Hippocampal formation (tissue), 2 donors: Measurements from ENCODE around the gene FAM20C.

Experiments
- DNase-seq, 2 donors: peaks; one replicate each; lab custom pipeline; 2025; lab: John Stamatoyannopoulos, UW

FAM20C gene

GRCh38 chr7:226281-226895, 34.0 kb downstream of the FAM20C start:
- DNase-seq, result no peak

DNA sequence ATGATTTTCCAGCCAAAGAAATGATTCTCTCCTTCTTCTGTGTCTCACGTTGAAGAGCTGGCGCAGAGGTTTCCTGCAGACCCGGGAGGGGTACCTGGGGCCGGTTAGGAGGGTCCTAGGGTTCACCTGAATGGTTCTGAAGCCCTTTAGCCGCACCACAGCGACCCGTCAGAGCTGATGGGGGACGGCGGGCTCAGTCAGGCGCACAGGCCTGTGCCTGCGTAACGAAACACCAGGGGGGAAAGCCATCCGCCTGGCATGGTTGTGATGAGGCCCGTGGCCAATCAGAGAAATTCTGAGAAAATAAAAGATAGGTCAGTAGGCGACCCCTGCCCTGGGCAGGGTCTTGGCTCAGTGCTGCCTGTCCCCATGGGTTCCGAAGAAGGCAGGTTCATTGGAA, 35.6 kb downstream of the FAM20C start:
- no peak for DNase-seq

DNA sequence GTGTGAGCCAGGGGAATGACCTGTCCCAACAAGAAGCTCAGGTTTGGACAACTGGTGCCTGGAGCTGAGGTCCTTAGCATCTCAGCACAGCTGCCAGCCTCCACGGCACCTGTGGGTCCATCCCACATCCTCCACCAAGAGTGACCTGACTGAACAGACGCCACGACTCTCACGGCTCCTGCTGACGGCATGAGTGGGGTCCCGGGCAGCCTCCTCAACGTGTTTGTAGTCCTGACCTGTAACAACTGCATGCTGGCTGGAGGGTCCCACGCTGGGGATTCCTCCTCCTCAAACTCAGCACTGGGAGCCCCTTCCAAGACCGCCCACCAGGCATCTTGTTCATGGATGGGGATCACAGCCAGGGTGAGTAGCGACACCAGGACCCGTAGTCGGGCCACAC, 36.2 kb downstream of the FAM20C start:
- no peak for DNase-seq

DNA sequence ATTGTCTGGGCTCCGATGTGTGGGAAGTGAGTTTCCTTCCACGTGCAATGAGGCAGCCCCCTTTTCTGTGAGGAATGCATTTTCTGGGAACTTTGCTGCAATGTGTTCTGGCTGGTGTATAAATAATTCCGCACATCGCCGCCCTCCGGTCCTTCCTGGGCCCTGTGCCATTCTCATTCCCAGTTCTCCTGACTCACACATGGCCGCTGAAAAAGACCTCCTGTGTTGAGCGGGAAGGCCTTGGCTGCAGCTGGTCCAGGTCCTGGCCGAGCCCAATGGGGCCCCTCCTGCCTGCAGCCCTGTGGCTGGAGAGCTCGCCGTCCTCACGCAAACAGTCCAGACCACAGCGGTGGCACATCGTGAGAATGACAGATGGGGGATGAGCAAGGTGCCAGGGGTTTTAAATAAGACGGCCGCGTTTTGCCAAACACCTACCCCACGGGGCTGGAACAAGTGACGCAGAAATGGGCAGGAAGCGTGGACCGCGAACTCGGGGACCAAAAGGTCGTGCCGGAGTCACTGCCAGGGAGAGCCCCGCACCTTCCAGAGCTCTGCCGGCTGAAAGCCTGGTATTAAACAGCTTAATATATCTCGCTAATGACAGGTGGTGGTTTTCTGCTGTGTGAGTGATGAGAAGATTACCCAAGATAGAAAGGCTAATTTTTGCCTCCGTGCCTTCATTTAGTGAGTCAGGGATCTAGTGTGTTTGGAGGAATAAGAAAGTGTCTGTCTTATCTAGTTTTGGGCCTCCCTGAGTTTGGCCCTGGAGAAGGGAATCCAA, 37.0 kb downstream of the FAM20C start:
- no peak for DNase-seq

- DNase-seq, result no peak
These were observed 37.9 kb downstream of the FAM20C start for GRCh38 chr7:230274-230673.

- DNase-seq, result no peak
These were observed 38.9 kb downstream of the FAM20C start for GRCh38 chr7:231030-231857.

DNA sequence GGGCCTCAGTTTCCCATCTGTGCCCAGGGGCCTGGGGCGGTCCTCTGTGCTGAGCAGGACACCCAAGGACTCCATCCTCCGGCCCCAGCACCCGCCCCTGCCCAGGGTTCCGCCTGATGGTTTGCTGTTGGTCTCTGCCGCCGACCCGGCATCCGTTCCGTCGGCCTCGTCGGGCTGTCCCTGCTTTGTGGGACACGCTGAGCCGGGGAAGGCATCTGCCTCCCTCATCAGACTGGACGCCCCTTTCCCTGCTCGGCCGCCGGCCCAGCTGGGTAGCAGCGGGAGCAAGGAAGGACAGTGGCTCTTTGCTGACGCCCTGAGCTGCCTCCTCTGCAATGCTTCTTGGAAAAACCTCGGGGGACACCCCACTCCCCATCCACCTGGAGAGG, 39.5 kb downstream of the FAM20C start:
- DNase-seq, result no peak

GRCh38 chr7:232410-233248, 40.3 kb downstream of the FAM20C start:
- no peak for DNase-seq

- DNase-seq, result no peak
These were observed 41.1 kb downstream of the FAM20C start for GRCh38 chr7:233249-234035.

- DNase-seq, result no peak
These were observed 41.8 kb downstream of the FAM20C start for GRCh38 chr7:234051-234707.

DNA sequence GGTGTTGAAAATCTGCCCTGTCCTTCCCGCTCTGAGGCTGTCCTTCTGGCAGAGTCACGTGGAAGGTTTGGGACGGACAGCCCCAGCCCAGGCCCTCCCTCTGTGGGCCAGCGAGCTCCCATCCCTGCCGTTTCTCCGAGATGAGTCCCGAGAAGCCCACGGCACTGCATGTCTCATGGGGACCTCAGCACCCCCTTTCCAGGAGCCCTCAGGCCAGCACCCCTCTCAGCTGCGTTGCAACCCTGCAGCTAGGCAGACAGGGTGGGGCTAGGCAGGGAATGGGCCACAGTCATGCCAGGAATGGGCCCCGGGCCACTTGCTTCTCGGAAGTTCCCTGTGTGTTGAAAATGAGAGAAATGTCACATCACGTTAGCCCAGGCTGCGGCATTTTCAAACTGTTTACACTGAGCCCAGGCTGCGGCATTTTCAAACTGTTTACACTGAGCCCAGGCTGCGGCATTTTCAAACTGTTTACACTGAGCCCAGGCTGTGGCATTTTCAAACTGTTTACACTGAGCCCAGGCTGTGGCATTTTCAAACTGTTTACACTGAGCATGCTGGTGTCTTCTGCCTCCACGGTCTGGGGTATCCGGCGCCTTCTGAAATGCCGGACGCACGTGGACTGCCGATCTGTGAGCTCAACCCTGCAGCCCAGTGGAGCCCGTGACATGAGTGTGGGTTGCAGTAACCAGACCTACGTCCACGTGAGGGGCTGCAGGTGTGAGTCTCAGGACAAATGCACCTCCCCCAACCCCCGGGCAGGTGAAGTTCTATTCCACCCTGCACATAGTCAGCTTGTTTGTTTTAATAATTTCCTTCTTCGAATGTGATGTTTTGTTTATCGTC, 42.6 kb downstream of the FAM20C start:
- no peak for DNase-seq

DNA sequence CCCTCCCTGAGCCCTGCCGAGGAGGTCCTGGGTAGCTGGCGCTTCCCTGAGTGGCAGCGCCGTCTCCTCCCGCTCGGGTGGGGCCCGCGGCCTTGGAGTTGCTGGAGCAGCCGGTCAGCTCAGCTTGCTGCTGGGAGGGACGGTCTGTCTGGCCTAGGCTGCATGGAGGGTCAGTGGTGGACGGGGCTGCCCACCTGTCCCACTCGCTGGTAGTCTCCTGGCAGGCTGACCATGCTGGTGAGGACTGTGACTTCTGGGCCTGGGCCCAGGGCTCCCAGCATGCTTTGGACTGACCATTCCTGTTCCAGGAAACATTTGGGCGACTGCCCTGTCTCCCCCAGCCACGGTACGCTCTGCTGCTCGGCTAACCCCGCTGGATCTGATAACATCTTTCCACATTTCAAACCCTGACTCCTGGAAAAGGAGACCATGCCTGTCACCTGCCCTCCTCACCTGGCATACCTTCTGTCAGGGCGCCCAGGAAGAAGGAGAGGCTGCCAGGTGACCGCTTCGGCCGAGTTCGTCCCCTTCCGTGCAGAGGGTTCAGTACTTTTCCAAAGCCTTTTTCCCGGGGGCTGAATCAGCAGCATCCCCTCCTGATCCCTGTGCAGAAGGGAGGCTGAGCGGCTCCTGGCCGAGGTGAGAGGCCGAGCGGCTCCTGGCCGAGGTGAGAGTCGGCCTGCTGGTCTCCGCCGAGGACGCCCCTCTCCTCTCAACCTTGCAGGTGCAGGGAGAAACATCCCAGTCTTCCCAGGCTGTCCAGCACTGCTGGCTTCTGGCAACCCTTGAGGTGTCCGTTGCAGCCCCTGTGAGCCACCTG, 43.4 kb downstream of the FAM20C start:
- DNase-seq, result no peak

DNA sequence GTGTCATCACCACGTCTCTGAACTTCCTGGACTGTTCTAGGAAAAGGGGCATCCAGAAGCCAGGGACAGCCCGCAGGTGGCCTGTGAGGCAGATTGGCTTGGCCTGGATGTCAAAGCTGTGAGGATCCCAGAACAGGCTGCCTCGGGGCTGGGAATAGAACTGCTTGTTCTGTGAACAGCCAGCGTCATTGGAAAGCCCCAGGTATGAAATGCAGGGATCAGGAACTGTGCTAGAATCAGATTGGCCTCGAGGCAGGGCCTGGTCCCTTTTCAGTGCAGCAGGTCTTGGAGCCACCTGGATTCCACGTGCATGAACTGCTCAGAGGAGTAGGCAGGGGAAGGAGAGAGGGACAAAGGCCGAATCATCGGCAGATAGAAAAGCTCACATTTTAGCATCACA, 44.6 kb downstream of the FAM20C start:
- no peak for DNase-seq

DNA sequence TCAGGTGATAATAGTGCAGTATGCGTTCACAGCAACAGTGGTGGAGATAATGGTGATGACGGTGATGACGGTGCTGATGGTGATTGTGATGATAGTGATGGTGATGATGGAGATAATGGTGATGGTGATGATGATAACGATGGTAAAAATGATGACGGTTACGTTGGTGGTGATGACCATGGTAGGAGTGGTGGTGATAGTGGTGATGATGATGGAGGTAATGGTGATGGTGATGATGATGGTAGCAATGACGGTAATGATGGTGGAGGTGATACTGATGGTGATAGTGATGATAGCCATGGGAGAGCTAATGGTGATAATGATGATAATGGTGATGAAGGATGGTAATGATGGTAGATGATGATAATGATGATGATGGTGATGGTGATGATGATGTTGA, 45.0 kb downstream of the FAM20C start:
- DNase-seq, result no peak

DNA sequence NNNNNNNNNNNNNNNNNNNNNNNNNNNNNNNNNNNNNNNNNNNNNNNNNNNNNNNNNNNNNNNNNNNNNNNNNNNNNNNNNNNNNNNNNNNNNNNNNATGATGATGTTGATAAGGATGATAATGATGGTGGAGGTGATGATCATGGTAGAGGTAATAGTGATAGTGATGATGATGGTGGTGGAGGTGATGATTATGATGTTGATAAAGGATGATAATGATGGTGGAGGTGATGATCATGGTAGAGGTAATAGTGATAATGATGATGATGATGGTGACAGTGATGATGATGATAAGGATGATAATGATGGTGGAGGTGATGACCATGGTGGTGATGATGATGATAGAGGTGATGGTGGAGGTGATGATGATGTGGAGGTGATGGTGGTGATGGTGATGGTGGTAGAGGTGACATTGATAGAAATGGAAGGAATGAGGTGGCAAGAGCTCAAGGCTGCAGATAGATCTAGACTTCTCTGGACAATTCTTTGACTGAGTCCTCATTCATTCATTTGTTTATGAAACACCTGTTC, 47.8 kb downstream of the FAM20C start:
- no peak for DNase-seq

DNA sequence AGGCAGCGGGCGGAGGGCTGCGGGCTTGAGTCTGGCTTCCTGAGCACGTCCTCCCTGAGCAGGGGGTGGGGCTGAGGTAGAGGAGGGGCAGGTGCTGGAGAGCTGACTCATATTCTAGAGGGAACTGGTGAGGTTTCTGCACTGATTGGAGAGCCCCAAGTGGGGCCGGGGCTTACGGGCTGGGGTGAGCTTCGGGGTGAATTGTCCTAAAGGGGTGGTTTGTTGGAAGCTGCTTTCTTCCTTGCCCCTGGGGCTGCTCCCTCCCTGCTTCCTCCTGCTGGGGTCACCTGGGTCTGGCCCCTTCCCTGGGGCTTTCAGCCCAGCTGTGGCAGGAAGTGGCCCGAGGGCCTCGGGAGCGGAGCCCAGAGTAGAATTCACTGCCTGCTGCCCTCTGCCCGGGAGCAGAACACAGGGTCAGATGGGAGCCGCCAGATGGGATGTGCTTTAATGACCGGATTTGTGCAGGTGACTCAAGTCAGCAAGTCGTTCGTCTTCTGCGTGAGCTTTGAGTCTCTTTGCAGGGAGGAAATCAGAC, 48.6 kb downstream of the FAM20C start:
- DNase-seq, result no peak

- no peak for DNase-seq
These were observed 49.1 kb downstream of the FAM20C start for GRCh38 chr7:241513-241912.
